H1 (cell line): ENCODE results near the gene HOXD10. TPM values are rescaled to one million over a fixed set of nuclear protein-coding genes. Genes with fewer than 3 reads are reported as not detected.

Experiments used
- CTCF ChIA-PET: fragments of 300-600 bp; sonication (Branson Sonifier 250); formaldehyde crosslinking; loops from one replicate; lab custom pipeline; 2021; ENCODE audit not compliant: partially characterized antibody; lab: Charles Lee
- POLR2A ChIA-PET: fragments of 300-600 bp; sonication (Branson Sonifier 250); formaldehyde crosslinking; loops from one replicate; lab custom pipeline; 2021; ENCODE audit warnings: inconsistent platforms; ENCODE audit not compliant: partially characterized antibody; lab: Charles Lee
- DNase-seq, 2 experiments: peaks; one replicate each; pipeline versions ENCODE4 v3.0.0 to v3.0.0-alpha.2; 2010 to 2022; ENCODE audit warnings: low spot score in 2 of 2, low read depth in 1 of 2, mixed read lengths in 1 of 2
- FAIRE-seq: peaks from 2 replicates; lab custom pipeline; 2011; peaks lifted over from hg19 to GRCh38; lab: Jason Lieb, UNC
- H2AFZ ChIP-seq: 2 replicates; pipeline ENCODE4 v1.8.1; 2012; ENCODE audit warnings: low read length, inconsistent platforms
- H2AK5ac ChIP-seq: 2 replicates; pipeline ENCODE4 v1.6.1; 2013; ENCODE audit warnings: low read depth, low read length
- H2BK120ac ChIP-seq: replicated peaks from 2 replicates; pipeline ENCODE3; 2013; ENCODE audit warnings: low read depth, low read length, inconsistent platforms
- H2BK12ac ChIP-seq: 2 replicates; pipeline ENCODE4 v1.6.1; 2013; ENCODE audit warnings: low read depth, low read length
- H2BK15ac ChIP-seq: 2 replicates; pipeline ENCODE4 v1.6.1; 2013; ENCODE audit warnings: low read length
- H2BK20ac ChIP-seq: 2 replicates; pipeline ENCODE4 v1.6.1; 2013; ENCODE audit warnings: low read length
- H2BK5ac ChIP-seq: 2 replicates; pipeline ENCODE4 v1.6.1; 2013; ENCODE audit warnings: low read depth, low read length
- H3K14ac ChIP-seq: 2 replicates; pipeline ENCODE4 v1.6.1; 2013; ENCODE audit warnings: inconsistent platforms; ENCODE audit not compliant: insufficient read length
- H3K18ac ChIP-seq: 2 replicates; pipeline ENCODE4 v1.6.1; 2013; ENCODE audit warnings: low read length; ENCODE audit errors: extremely low read depth
- H3K23ac ChIP-seq: 2 replicates; pipeline ENCODE4 v1.6.1; 2013; ENCODE audit warnings: inconsistent platforms; ENCODE audit not compliant: insufficient read length
- H3K23me2 ChIP-seq: 2 replicates; pipeline ENCODE4 v1.6.1; 2013; ENCODE audit warnings: low read depth, low read length
- H3K27ac ChIP-seq: 2 replicates; pipeline ENCODE4 v1.6.1; 2011; ENCODE audit warnings: low read depth, low read length, inconsistent platforms
- H3K27me3 ChIP-seq, 4 experiments: replicated peaks in 1 of 4; 1 replicate in 1 of 4; 2 replicates in 3 of 4; pipeline versions ENCODE4 v1.6.1 to v1.8.1; 2011 to 2013; ENCODE audit warnings: low read length in 3 of 4, mild to moderate bottlenecking in 3 of 4, inconsistent platforms in 2 of 4, mixed read lengths in 2 of 4, moderate library complexity in 1 of 4; ENCODE audit not compliant: control insufficient read depth in 3 of 4, insufficient read depth in 3 of 4; ENCODE audit errors: extremely low read depth in 1 of 4
- H3K36me3 ChIP-seq, 4 experiments: 2 replicates each; pipeline versions ENCODE4 v1.6.1 to v1.8.1; 2011 to 2013; ENCODE audit warnings: mild to moderate bottlenecking in 4 of 4, low read length in 3 of 4, moderate library complexity in 2 of 4, control low read depth in 1 of 4, inconsistent platforms in 1 of 4; ENCODE audit not compliant: insufficient read depth in 4 of 4, control insufficient read depth in 2 of 4
- H3K4ac ChIP-seq: replicated peaks from 2 replicates; pipeline ENCODE3; 2013; ENCODE audit warnings: low read length, low read depth, mixed read lengths, inconsistent platforms; ENCODE audit not compliant: insufficient read length
- H3K4me1 ChIP-seq, 4 experiments: replicated peaks in 1 of 4; 1 replicate in 1 of 4; 2 replicates in 3 of 4; pipeline versions ENCODE4 v1.6.1 to v1.8.1; 2011 to 2013; ENCODE audit warnings: low read length in 3 of 4, inconsistent platforms in 2 of 4, mixed read lengths in 1 of 4; ENCODE audit not compliant: insufficient read depth in 4 of 4, control insufficient read depth in 3 of 4
- H3K4me2 ChIP-seq, 2 experiments: 2 replicates each; pipeline versions ENCODE4 v1.6.1 to v1.8.1; 2011 to 2013; ENCODE audit warnings: low read depth in 2 of 2, low read length in 2 of 2, control low read depth in 1 of 2, inconsistent platforms in 1 of 2, mild to moderate bottlenecking in 1 of 2; ENCODE audit not compliant: insufficient read depth in 1 of 2
- H3K4me3 ChIP-seq, 4 experiments: fragments of 200-600, 300-600 bp in 1 of 4; sonication (generic), shearing (Covaris generic), sonication (Bioruptor Twin) in 1 of 4; 2 replicates each; pipeline versions ENCODE4 v1.5.1 to v1.8.1; 2011 to 2016; ENCODE audit warnings: low read length in 4 of 4, low read depth in 3 of 4, control low read depth in 2 of 4, inconsistent platforms in 2 of 4, mild to moderate bottlenecking in 2 of 4, mixed read lengths in 1 of 4, moderate library complexity in 1 of 4; ENCODE audit not compliant: insufficient read depth in 2 of 4; ENCODE audit errors: extremely low read depth in 1 of 4
- H3K56ac ChIP-seq: replicated peaks from 2 replicates; pipeline ENCODE3; 2013; ENCODE audit warnings: low read depth, mild to moderate bottlenecking, mixed read lengths, low read length, inconsistent platforms; ENCODE audit not compliant: insufficient read length
- H3K79me1 ChIP-seq: 2 replicates; pipeline ENCODE4 v1.6.1; 2013; ENCODE audit warnings: low read depth, low read length, control low read depth
- H3K79me2 ChIP-seq, 2 experiments: 2 replicates each; pipeline versions ENCODE4 v1.6.1 to v1.8.1; 2012 to 2013; ENCODE audit warnings: low read length in 2 of 2, mild to moderate bottlenecking in 2 of 2, inconsistent platforms in 1 of 2; ENCODE audit not compliant: insufficient read depth in 2 of 2, control insufficient read depth in 1 of 2
- H3K9ac ChIP-seq, 4 experiments: replicated peaks in 1 of 4; 1 replicate in 1 of 4; 2 replicates in 3 of 4; pipeline versions ENCODE4 v1.6.1 to v1.8.1; 2011 to 2013; ENCODE audit warnings: low read depth in 3 of 4, low read length in 3 of 4, control low read depth in 2 of 4, mild to moderate bottlenecking in 2 of 4, moderate library complexity in 2 of 4, inconsistent platforms in 1 of 4; ENCODE audit errors: extremely low read depth in 1 of 4
- H3K9me3 ChIP-seq, 2 experiments: 2 replicates each; pipeline versions ENCODE4 v1.6.1 to v1.8.1; 2012 to 2013; ENCODE audit warnings: mild to moderate bottlenecking in 2 of 2, moderate library complexity in 2 of 2, control low read depth in 1 of 2, inconsistent platforms in 1 of 2, low read depth in 1 of 2, low read length in 1 of 2, mixed read lengths in 1 of 2; ENCODE audit not compliant: insufficient read depth in 2 of 2
- H4K20me1 ChIP-seq, 2 experiments: replicated peaks in 1 of 2; 2 replicates each; pipeline versions ENCODE3 to v1.8.1; 2011 to 2013; ENCODE audit warnings: inconsistent platforms in 2 of 2, low read length in 2 of 2, mild to moderate bottlenecking in 1 of 2; ENCODE audit not compliant: insufficient read depth in 2 of 2, control insufficient read depth in 1 of 2
- H4K5ac ChIP-seq: 2 replicates; pipeline ENCODE4 v1.6.1; 2013; ENCODE audit warnings: low read length, low read depth, mixed read lengths, inconsistent platforms; ENCODE audit not compliant: insufficient read length
- H4K8ac ChIP-seq: 2 replicates; pipeline ENCODE4 v1.8.0; 2013; ENCODE audit warnings: mild to moderate bottlenecking, moderate library complexity, low read length, inconsistent platforms; ENCODE audit not compliant: insufficient read depth; ENCODE audit errors: extremely low read depth
- H4K91ac ChIP-seq: replicated peaks from 2 replicates; pipeline ENCODE3; 2013; ENCODE audit warnings: low read length, mixed read lengths, inconsistent platforms; ENCODE audit not compliant: insufficient read length
- CBX8 ChIP-seq: fragments of 300-800, 300-1000 bp; sonication (generic); IDR thresholded peaks from 2 replicates; pipeline ENCODE4 v1.7.1; 2016; ENCODE audit warnings: low read depth, low read length, borderline replicate concordance
- CREB1 ChIP-seq: IDR thresholded peaks from 2 replicates; pipeline ENCODE4 v1.6.1; 2012; ENCODE audit warnings: inconsistent platforms
- EZH2 ChIP-seq: fragments of 200-600 bp; sonication (generic); IDR thresholded peaks from 2 replicates; pipeline ENCODE4 v1.7.1; 2012; ENCODE audit warnings: low read depth, mild to moderate bottlenecking, moderate library complexity, low read length, inconsistent platforms; ENCODE audit not compliant: severe bottlenecking
- KDM4A ChIP-seq: IDR thresholded peaks from one replicate; pipeline ENCODE4 v1.7.1; 2012; ENCODE audit warnings: low read depth, mild to moderate bottlenecking, moderate library complexity, low read length, inconsistent platforms; ENCODE audit not compliant: severe bottlenecking
- RAD21 ChIP-seq, 2 experiments: IDR thresholded peaks in 1 of 2; conservative IDR thresholded peaks in 1 of 2; 2 replicates each; pipeline ENCODE4 v1.6.1; 2011; ENCODE audit warnings: low read depth in 2 of 2, low read length in 2 of 2, improper control_type of control experiment in 1 of 2, inconsistent platforms in 1 of 2, mild to moderate bottlenecking in 1 of 2, moderate library complexity in 1 of 2
- SUZ12 ChIP-seq: fragments of 200-600 bp; sonication (generic); IDR thresholded peaks from 2 replicates; pipeline ENCODE4 v1.6.1; 2012; ENCODE audit warnings: mild to moderate bottlenecking, inconsistent platforms, low read length, moderate library complexity, mixed read lengths
- TCF12 ChIP-seq: IDR thresholded peaks from 2 replicates; pipeline ENCODE4 v1.6.1; 2011; ENCODE audit warnings: low read depth, mild to moderate bottlenecking, low read length
- WGBS, 2 experiments: shearing (Covaris generic) in 1 of 2; methylation state at CpG; one replicate each; pipeline versions ENCODE4 v1.1.6 to v1.1.7; 2013 to 2015; ENCODE audit warnings: low lambda C conversion rate in 2 of 2, mixed read lengths in 2 of 2, inconsistent platforms in 1 of 2, low coverage in 1 of 2, missing lambda C conversion rate in 1 of 2; ENCODE audit not compliant: insufficient replicate concordance in 2 of 2, insufficient coverage in 1 of 2, insufficient read length in 1 of 2; ENCODE audit errors: extremely low coverage in 1 of 2, missing lambda C conversion rate in 1 of 2; 5-methylcytosine and 5-hydroxymethylcytosine counted together
- polyA plus RNA-seq, 7 experiments: library from polyadenylated mRNA; depleted of rRNA in 3 of 7; stranded (reverse) in 5 of 7; unstranded in 2 of 7; fragments of >200 nt in 5 of 7; fragments of 200-250 nt in 2 of 7; gene quantifications; 1 replicate in 5 of 7; 2 replicates in 1 of 7; 4 replicates in 1 of 7; pipeline versions ENCODE4 v1.2.1 to v1.2.3, GENCODE V29; 2011 to 2013; ENCODE audit warnings: missing spikeins in 2 of 7, mixed read lengths in 2 of 7
- total RNA-seq: library from RNA; stranded (reverse); fragmentation: NEBNext Ultra II Directional; extraction: Animal tissue kit (Norgen Biotek cat#: 25700); gene quantifications from 2 replicates; pipeline ENCODE4 v1.2.1, GENCODE V29; 2021
- TF ChIP-seq, protein P1 (sequence below), 3 experiments: IDR thresholded peaks; 1 replicate in 2 of 3; 2 replicates in 1 of 3; pipeline versions ENCODE4 v1.5.1 to v1.6.1; 2011; ENCODE audit warnings: low read length in 3 of 3, mild to moderate bottlenecking in 3 of 3, inconsistent platforms in 2 of 3, low read depth in 1 of 3, moderate library complexity in 1 of 3; ENCODE audit not compliant: insufficient read depth in 1 of 3; ENCODE audit errors: control extremely low read depth in 1 of 3

Gene HOXD10
- total and polyA plus RNA-seq, 2 of the 8 experiments (the other 6 are each of a cell fraction or from before 2014, with no cell fraction given): not detected

DNA sequence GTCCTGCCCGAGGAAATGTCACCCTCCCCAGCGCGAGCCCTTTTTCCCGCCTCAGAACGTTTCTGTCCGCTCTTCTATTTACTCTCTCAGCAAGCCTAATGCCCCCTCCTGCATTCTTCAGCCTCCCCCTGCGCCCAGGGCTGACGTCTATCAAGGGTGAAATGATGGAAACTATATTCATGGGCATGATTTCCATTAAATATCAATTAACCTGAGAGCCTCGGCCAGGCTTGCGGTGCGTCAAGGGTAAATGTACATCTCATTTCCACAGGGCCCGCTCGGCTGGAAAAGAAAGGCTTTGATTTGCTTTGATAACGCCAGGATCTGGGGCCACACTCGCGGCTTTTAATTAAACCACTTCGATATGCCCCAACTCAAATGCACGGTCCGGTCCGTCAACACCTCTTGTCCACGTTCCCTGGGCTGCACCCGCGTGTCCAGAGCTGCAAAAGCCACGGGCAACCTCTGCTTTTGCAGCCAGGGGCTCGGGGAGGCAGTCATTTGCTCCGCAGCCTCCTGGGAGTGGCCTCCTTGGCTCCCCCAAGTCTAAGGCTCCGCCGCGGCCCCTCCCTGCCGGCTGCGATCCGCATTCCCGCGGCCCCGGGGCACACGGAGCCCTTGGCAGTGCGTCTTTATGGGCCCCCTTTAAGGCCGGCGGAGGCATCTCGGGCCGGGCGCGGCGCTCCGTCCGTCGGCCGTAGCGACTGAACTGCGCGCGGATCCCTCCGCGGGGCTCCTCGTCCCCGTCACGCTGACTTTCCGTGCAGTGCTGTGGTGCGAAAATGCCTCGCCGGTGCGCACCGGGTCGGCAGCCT, 12.6 kb downstream of the HOXD10 start, which contains the start of gene HOXD8:
HOXD8 (plus strand) TSS at position 724 of the 815 bp plus-strand sequence. CDS start 662 bp downstream, outside the sequence.
- 0 out of 2 replicates have a peak within 1 kb of the TSS, but pooled peaks have one; percentile 53 for H2BK12ac ChIP-seq
- POLR2A ChIA-PET: no interaction called here
- peaks cover 94 to 100% (median 98%) of the 10 kb centered on the region in 4 experiments for H3K27me3 ChIP-seq
- H4K5ac ChIP-seq: no peak within 1 kb of the TSS
- H2BK5ac ChIP-seq: no peak within 1 kb of the TSS
- CTCF ChIA-PET: interaction anchor here (0.9 to 6.2 kb wide), 14 partner anchors 8 to 1019 kb away, joined by 3 to 72 read pairs (median 20); partner anchors contain the start of gene HOXD10
- no peak for FAIRE-seq
- H3K4me2 ChIP-seq: peak within 1 kb of the TSS; percentile 57 to 70
- H3K36me3 ChIP-seq: peaks cover 0 to 20% (median 0%) of the 10 kb centered on the region in 4 experiments; a peak in 1 of 8 replicates
- H3K23ac ChIP-seq: no peak within 1 kb of the TSS
- H4K91ac ChIP-seq: no peak within 1 kb of the TSS
- no peak within 1 kb of the TSS for H3K56ac ChIP-seq
- H3K4me1 ChIP-seq: peaks cover 0 to 11% (median 5%) of the 10 kb centered on the region in 4 experiments; a peak in 6 of 7 replicates
- no peaks in the 10 kb centered on the region; the same call in 1 of the 2 replicates for H3K23me2 ChIP-seq
- H2AFZ ChIP-seq: no peak within 1 kb of the TSS
- WGBS, 2 experiments: 3% methylated on average over 47 of the region's 64 CpGs; no CpG with 5 or more reads in 1 of the 2 experiments
- H3K79me1 ChIP-seq: no peaks in the 10 kb centered on the region
- H2BK20ac ChIP-seq: no peak within 1 kb of the TSS
- peak within 1 kb of the TSS in 2 of 4 experiments; percentile 11 to 24; a peak in 3 of 8 replicates for H3K4me3 ChIP-seq
- peak in 1 of 2 experiments; percentile 69 for DNase-seq
- no peak within 1 kb of the TSS for H2BK120ac ChIP-seq
- no peak within 1 kb of the TSS for H3K9ac ChIP-seq
- peaks cover 18 to 31% of the 10 kb centered on the region in 2 experiments for H4K20me1 ChIP-seq
- H2AK5ac ChIP-seq: peak within 1 kb of the TSS; percentile 17; the same call in 1 of the 2 replicates
- no peak within 1 kb of the TSS for H3K27ac ChIP-seq
- H3K18ac ChIP-seq: no peak within 1 kb of the TSS
- no peak within 1 kb of the TSS for H3K4ac ChIP-seq
- no peak within 1 kb of the TSS for H2BK15ac ChIP-seq
- no peaks in the 10 kb centered on the region for H3K79me2 ChIP-seq
- no peak within 1 kb of the TSS for H3K14ac ChIP-seq
- no peak within 1 kb of the TSS; the same call in none of the 2 replicates for H4K8ac ChIP-seq
- H3K9me3 ChIP-seq: no peaks in the 10 kb centered on the region; a peak in 1 of 4 replicates
- TF ChIP-seq KDM4A (peak; percentile 26), RAD21 (IDR thresholded peaks at IDR 0.05 in 1 of 2, conservative IDR thresholded peaks at IDR 0.05 in 1 of 2; ENCODE audit: low read depth in 2 of 2, low read length in 2 of 2) (no peak), TCF12 (peak; percentile 75; the same call in 1 of the 2 replicates), SUZ12 (peak; percentile 92), EZH2 (peak; percentile 83), CREB1 (peak; percentile 50), CBX8 (peak; percentile 44; the same call in 1 of the 2 replicates)
- TF ChIP-seq, protein P1, sequence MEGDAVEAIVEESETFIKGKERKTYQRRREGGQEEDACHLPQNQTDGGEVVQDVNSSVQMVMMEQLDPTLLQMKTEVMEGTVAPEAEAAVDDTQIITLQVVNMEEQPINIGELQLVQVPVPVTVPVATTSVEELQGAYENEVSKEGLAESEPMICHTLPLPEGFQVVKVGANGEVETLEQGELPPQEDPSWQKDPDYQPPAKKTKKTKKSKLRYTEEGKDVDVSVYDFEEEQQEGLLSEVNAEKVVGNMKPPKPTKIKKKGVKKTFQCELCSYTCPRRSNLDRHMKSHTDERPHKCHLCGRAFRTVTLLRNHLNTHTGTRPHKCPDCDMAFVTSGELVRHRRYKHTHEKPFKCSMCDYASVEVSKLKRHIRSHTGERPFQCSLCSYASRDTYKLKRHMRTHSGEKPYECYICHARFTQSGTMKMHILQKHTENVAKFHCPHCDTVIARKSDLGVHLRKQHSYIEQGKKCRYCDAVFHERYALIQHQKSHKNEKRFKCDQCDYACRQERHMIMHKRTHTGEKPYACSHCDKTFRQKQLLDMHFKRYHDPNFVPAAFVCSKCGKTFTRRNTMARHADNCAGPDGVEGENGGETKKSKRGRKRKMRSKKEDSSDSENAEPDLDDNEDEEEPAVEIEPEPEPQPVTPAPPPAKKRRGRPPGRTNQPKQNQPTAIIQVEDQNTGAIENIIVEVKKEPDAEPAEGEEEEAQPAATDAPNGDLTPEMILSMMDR (IDR thresholded peaks at IDR 0.05; ENCODE audit: control extremely low read depth in 1 of 3, insufficient read depth in 1 of 3, low read depth in 1 of 3, low read length in 3 of 3): no peak
